ENCODE data around the gene BET1L. TPM values are rescaled to one million over a fixed set of nuclear protein-coding genes. Genes with fewer than 3 reads are reported as not detected.

BET1L gene
- total RNA-seq, 1 donor from 2014 or later: 73.2 TPM

DNA sequence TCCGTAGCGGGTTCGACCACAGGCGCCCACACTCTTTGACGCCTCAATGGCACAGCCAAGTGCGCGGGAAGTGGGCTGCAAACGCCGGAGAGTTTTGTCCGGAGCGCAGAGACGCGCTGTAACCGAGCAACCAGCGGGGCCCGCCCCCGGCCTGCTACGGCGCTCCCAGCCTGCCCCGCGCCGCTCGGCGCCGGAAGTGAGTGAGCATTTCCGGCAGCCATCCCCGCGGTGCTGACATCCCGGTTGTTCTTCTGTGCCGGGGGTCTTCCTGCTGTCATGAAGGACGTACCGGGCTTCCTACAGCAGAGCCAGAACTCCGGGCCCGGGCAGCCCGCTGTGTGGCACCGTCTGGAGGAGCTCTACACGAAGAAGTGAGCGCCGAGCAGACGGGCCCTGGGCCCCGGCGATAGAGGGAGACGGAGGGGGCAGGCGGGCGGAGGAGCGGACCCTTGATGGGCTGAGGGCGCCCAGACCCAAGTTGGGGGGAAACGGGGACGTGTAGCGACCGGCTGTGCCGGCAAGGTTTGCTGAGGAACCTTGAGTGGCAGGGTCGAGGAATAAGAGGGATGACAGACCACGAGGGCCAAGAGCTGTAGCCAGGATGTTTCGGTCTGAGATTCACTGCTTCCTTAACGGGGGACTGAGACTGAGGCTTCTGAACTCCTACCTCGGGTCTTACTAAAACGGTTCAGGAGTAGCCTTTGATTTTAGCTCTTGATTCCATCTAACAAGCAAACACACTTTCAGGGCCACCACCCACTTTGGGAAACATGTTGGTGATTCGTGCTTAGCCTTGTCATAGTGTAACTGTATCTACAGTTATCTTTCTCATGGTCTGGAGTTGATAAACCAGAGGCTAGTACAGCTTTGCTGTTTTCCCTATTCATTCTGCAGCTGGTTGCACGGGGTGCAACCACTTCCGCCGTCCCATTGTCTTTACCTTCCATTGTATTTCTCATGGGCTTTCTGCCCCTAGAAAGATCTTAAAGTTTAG lies 29.9 kb upstream of the BET1L start, which contains the start of gene PSMD13:
Gene PSMD13, plus strand, starts transcription at position 203 of the 994 bp plus-strand sequence. Its CDS starts 74 bp downstream, at position 277.
- Histone ChIP-seq H3K27me3 (ENCODE audit: insufficient read depth, low read length) (no peaks in the 10 kb centered on the region), H4K20me1 (ENCODE audit: insufficient read depth, low read length) (peaks cover 40% of the 10 kb centered on the region), H3K79me2 (ENCODE audit: insufficient read depth, low read length) (peaks cover 57% of the 10 kb centered on the region), H3K4me3 (ENCODE audit: insufficient read depth, low read depth, low read length) (peak within 1 kb of the TSS; percentile 95), H3K9me3 (ENCODE audit: insufficient read depth, low read depth, low read length) (no peaks in the 10 kb centered on the region), H3K27ac (ENCODE audit: low read depth, low read length) (peak within 1 kb of the TSS; percentile 84), H2AFZ (ENCODE audit: low read depth, low read length) (peak within 1 kb of the TSS; percentile 86), H3K36me3 (ENCODE audit: insufficient read depth, low read length) (peaks cover 5% of the 10 kb centered on the region), H3K9ac (ENCODE audit: low read length) (peak within 1 kb of the TSS; percentile 97), H3K4me1 (ENCODE audit: insufficient read depth, low read length) (peaks cover 3% of the 10 kb centered on the region), H3K4me2 (ENCODE audit: low read length) (peak within 1 kb of the TSS; percentile 96)
- peaks cover 11% of the 10 kb centered on the region for H3K4me1 Mint-ChIP-seq (ENCODE audit: low read depth, unreplicated experiment)
- no peak for FAIRE-seq
- H3K27ac Mint-ChIP-seq (ENCODE audit: unreplicated experiment): peak within 1 kb of the TSS; percentile 97
- peaks cover 7% of the 10 kb centered on the region for H3K36me3 Mint-ChIP-seq (ENCODE audit: low read depth, unreplicated experiment)
- no peaks in the 10 kb centered on the region for H3K27me3 Mint-ChIP-seq (ENCODE audit: low read depth, unreplicated experiment)
- TF ChIP-seq, protein P1, sequence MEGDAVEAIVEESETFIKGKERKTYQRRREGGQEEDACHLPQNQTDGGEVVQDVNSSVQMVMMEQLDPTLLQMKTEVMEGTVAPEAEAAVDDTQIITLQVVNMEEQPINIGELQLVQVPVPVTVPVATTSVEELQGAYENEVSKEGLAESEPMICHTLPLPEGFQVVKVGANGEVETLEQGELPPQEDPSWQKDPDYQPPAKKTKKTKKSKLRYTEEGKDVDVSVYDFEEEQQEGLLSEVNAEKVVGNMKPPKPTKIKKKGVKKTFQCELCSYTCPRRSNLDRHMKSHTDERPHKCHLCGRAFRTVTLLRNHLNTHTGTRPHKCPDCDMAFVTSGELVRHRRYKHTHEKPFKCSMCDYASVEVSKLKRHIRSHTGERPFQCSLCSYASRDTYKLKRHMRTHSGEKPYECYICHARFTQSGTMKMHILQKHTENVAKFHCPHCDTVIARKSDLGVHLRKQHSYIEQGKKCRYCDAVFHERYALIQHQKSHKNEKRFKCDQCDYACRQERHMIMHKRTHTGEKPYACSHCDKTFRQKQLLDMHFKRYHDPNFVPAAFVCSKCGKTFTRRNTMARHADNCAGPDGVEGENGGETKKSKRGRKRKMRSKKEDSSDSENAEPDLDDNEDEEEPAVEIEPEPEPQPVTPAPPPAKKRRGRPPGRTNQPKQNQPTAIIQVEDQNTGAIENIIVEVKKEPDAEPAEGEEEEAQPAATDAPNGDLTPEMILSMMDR (IDR thresholded peaks at IDR 0.05; ENCODE audit: insufficient read depth, low read depth, low read length): no peak
- TF ChIP-seq EZH2 (IDR thresholded peaks at IDR 0.05; ENCODE audit: insufficient read depth, low read length): no peak
- peak; percentile 70 for DNase-seq (ENCODE audit: low read depth)
- H3K9me3 Mint-ChIP-seq (ENCODE audit: unreplicated experiment): no peaks in the 10 kb centered on the region
- H3K4me3 Mint-ChIP-seq (ENCODE audit: unreplicated experiment): peak within 1 kb of the TSS; percentile 95

DNA sequence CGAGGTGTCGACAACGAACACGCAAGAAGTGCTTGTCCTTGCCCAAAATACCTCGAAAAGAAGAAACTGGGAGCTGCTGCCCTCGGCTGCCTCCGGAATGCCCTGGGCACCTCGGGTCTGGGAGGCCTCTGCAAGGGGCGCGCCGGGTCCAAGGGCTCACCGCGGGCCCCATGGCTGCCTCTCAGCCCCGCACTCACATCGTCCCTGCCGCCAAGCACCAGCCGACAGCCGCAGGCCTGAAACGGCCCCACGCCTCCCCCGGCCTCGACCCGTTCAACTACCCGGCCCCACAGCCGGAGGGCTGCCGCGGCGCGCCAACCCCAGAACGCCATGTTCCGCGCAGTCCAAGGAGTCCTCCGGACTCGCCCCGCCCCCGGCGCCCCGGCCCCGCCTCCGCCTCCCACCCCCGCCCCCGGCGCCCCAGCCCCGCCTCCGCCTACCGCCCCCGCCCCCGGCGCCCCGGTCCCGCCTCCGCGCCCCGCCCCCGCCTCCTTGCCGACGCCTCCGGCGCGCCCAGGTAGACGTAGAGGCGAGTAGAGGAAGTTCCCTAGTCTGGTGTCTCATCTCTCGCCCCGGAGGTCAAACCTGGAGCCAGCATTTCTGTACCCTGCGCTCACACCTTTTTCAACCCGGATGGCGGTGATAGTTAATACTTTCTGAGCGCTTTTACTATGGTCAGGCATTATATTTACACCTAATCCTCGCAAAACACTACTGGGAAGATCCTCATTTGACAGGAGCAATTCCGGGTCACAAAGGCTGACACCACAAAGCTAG lies 29.0 kb upstream of the BET1L start, which contains the start of gene SIRT3:
Gene SIRT3, minus strand, starts transcription at position 346 of the 777 bp plus-strand sequence. Its CDS starts 14 bp downstream, at position 332.
- H2AFZ ChIP-seq (ENCODE audit: low read depth, low read length): peak within 1 kb of the TSS; percentile 86
- DNase-seq (ENCODE audit: low read depth) (peak; percentile 56), FAIRE-seq (no peak)

More for the DNA sequence above, 29.0 kb upstream of the BET1L start, which contains the start of gene SIRT3:
- Histone ChIP-seq H3K9me3 (ENCODE audit: insufficient read depth, low read depth, low read length) (no peaks in the 10 kb centered on the region), H3K4me2 (ENCODE audit: low read length) (peak within 1 kb of the TSS; percentile 96), H3K4me1 (ENCODE audit: insufficient read depth, low read length) (peaks cover 3% of the 10 kb centered on the region), H3K36me3 (ENCODE audit: insufficient read depth, low read length) (no peaks in the 10 kb centered on the region), H3K79me2 (ENCODE audit: insufficient read depth, low read length) (peaks cover 48% of the 10 kb centered on the region), H4K20me1 (ENCODE audit: insufficient read depth, low read length) (peaks cover 32% of the 10 kb centered on the region), H3K27ac (ENCODE audit: low read depth, low read length) (peak within 1 kb of the TSS; percentile 84), H3K27me3 (ENCODE audit: insufficient read depth, low read length) (no peaks in the 10 kb centered on the region), H3K4me3 (ENCODE audit: insufficient read depth, low read depth, low read length) (peak within 1 kb of the TSS; percentile 95), H3K9ac (ENCODE audit: low read length) (peak within 1 kb of the TSS; percentile 97)
- TF ChIP-seq, protein P1 (IDR thresholded peaks at IDR 0.05; ENCODE audit: insufficient read depth, low read depth, low read length): no peak
- no peak for TF ChIP-seq EZH2 (IDR thresholded peaks at IDR 0.05; ENCODE audit: insufficient read depth, low read length)
- H3K27me3 Mint-ChIP-seq (ENCODE audit: low read depth, unreplicated experiment): no peaks in the 10 kb centered on the region
- no peaks in the 10 kb centered on the region for H3K9me3 Mint-ChIP-seq (ENCODE audit: unreplicated experiment)
- H3K4me3 Mint-ChIP-seq (ENCODE audit: unreplicated experiment): peak within 1 kb of the TSS; percentile 95
- peaks cover 11% of the 10 kb centered on the region for H3K4me1 Mint-ChIP-seq (ENCODE audit: low read depth, unreplicated experiment)
- peaks cover 7% of the 10 kb centered on the region for H3K36me3 Mint-ChIP-seq (ENCODE audit: low read depth, unreplicated experiment)
- H3K27ac Mint-ChIP-seq (ENCODE audit: unreplicated experiment): peak within 1 kb of the TSS; percentile 97

Data from astrocyte (in vitro differentiated cells and primary cell).